PC-3 (cell line): ENCODE measurements around the gene CPT2. TPM values are rescaled to one million over a fixed set of nuclear protein-coding genes. Genes with fewer than 3 reads are reported as not detected.

Experiments used
- ATAC-seq: fragments of 200-7000 bp; cut with Tn5 transposase; 2 replicates; pipeline ENCODE4 v1.9.1; 2020; ENCODE audit warnings: mild to moderate bottlenecking, moderate library complexity
- BruUV-seq: library from RNA; stranded (reverse); fragments of 400-500 nt; replicated peaks from 2 replicates; lab custom pipeline; 2021; lab: Mats Ljungman, UMichigan
- CTCF ChIA-PET: fragments of 300-600 bp; sonication (Branson Sonifier 250); formaldehyde crosslinking; loops from one replicate; lab custom pipeline; 2022; ENCODE audit warnings: antibody characterized with exemption; lab: Charles Lee
- POLR2A ChIA-PET: fragments of 300-600 bp; sonication (Branson Sonifier 250); formaldehyde crosslinking; loops from one replicate; lab custom pipeline; 2022; ENCODE audit warnings: antibody characterized with exemption; ENCODE audit not compliant: unreplicated experiment; lab: Charles Lee
- DNase-seq: peaks from one replicate; pipeline ENCODE4 v3.0.0-alpha.2; 2015
- H2AFZ ChIP-seq: fragments of 300-600 bp; sonication (generic); 2 replicates; pipeline ENCODE4 v1.6.0; 2016; ENCODE audit warnings: antibody characterized with exemption, low read length
- H3F3A ChIP-seq: fragments of 300-600 bp; sonication (generic); one replicate; pipeline ENCODE4 v1.6.0; 2017; ENCODE audit warnings: antibody characterized with exemption, low read length, control low read depth, mild to moderate bottlenecking; ENCODE audit not compliant: unreplicated experiment
- H3K27ac ChIP-seq: fragments of 300-600 bp; sonication (generic); 2 replicates; pipeline ENCODE4 v1.5.1; 2016; ENCODE audit warnings: mild to moderate bottlenecking, low read length
- H3K27me3 ChIP-seq: fragments of 300-600 bp; sonication (generic); 2 replicates; pipeline ENCODE4 v1.6.1; 2016; ENCODE audit warnings: low read length, mixed read lengths
- H3K36me3 ChIP-seq: fragments of 300-600 bp; sonication (generic); 2 replicates; pipeline ENCODE4 v1.6.1; 2016; ENCODE audit warnings: low read depth, mixed run types, low read length, mixed read lengths
- H3K4me1 ChIP-seq: fragments of 300-600 bp; sonication (generic); 2 replicates; pipeline ENCODE4 v1.5.1; 2016; ENCODE audit warnings: low read length; ENCODE audit not compliant: insufficient read depth
- H3K4me2 ChIP-seq: fragments of 300-600 bp; sonication (generic); 2 replicates; pipeline ENCODE4 v1.6.0; 2016; ENCODE audit warnings: low read length
- H3K4me3 ChIP-seq: fragments of 300-600 bp; sonication (generic); 2 replicates; pipeline ENCODE4 v1.5.1; 2016; ENCODE audit warnings: mild to moderate bottlenecking, low read length, mixed read lengths
- H3K79me2 ChIP-seq: fragments of 300-600 bp; sonication (generic); 2 replicates; pipeline ENCODE4 v1.6.1; 2017; ENCODE audit warnings: low read length, mixed read lengths
- H3K9ac ChIP-seq: fragments of 300-600 bp; sonication (generic); 2 replicates; pipeline ENCODE4 v1.6.0; 2016; ENCODE audit warnings: mild to moderate bottlenecking, low read length
- H3K9me2 ChIP-seq: fragments of 300-600 bp; sonication (generic); replicated peaks from 2 replicates; pipeline ENCODE4 v1.6.1; 2016; ENCODE audit warnings: mixed run types, low read length, mixed read lengths
- H3K9me3 ChIP-seq: fragments of 300-600 bp; sonication (generic); 2 replicates; pipeline ENCODE4 v1.6.1; 2016; ENCODE audit warnings: low read length, mixed read lengths
- H4K20me1 ChIP-seq: fragments of 300-600 bp; sonication (generic); 2 replicates; pipeline ENCODE4 v1.6.1; 2016; ENCODE audit warnings: low read length, mixed read lengths
- CTCF ChIP-seq: fragments of 300-600 bp; sonication (generic); conservative IDR thresholded peaks from 2 replicates; pipeline ENCODE4 v1.5.1; 2017; ENCODE audit warnings: antibody characterized with exemption, low read depth, mild to moderate bottlenecking, low read length
- EZH2 ChIP-seq: fragments of 300-600 bp; sonication (generic); IDR thresholded peaks from one replicate; pipeline ENCODE4 v1.6.1; 2017; ENCODE audit warnings: antibody characterized with exemption, mild to moderate bottlenecking, low read length; ENCODE audit not compliant: unreplicated experiment
- EZH2phosphoT487 ChIP-seq: fragments of 300-600 bp; sonication (generic); IDR thresholded peaks from 2 replicates; pipeline ENCODE4 v1.6.1; 2018; ENCODE audit warnings: mild to moderate bottlenecking, antibody characterized with exemption, low read length, borderline replicate concordance
- intact Hi-C: fragments of 100-400 bp; cut with micrococcal nuclease; formaldehyde crosslinking; loops from 2 replicates; pipeline ENCODE4 v1.9.0; 2023
- total RNA-seq: library from RNA; depleted of rRNA; stranded (reverse); fragments of >200 nt; gene quantifications from 2 replicates; pipeline ENCODE4 v1.2.3, GENCODE V29; 2014

The CPT2 gene
- total RNA-seq, 1 experiment from 2014 or later, result 27.1 TPM

- Histone ChIP-seq H3K4me2 (no peak overlapping the region), H3K9me3 (no peaks in the 10 kb centered on the region), H3K9ac (no peak overlapping the region), H3K4me3 (no peak overlapping the region), H3K4me1 (0 out of 2 replicates have a peak, but pooled peaks cover 4% of the 10 kb centered on the region), H4K20me1 (no peaks in the 10 kb centered on the region), H3K27ac (no peak overlapping the region), H3K27me3 (no peaks in the 10 kb centered on the region), H3K36me3 (no peaks in the 10 kb centered on the region), H3F3A (no peaks in the 10 kb centered on the region), H3K79me2 (no peaks in the 10 kb centered on the region), H3K9me2 (no peaks in the 10 kb centered on the region), H2AFZ (no peak overlapping the region)
- intact Hi-C loops, result no loop called here
- no peak for TF ChIP-seq EZH2
- TF ChIP-seq EZH2phosphoT487, result no peak
- TF ChIP-seq CTCF, result no peak
- no TSS peak for BruUV-seq
- CTCF ChIA-PET, result no interaction called here
- ATAC-seq (no peak), DNase-seq (no peak)
- POLR2A ChIA-PET, result no interaction called here
Measured at GRCh38 chr1:53155534-53155933, 41.1 kb upstream of the CPT2 start.

- no peak for ATAC-seq
- H3K36me3 ChIP-seq, result no peaks in the 10 kb centered on the region
- DNase-seq, result no peak
- no peak overlapping the region for H3K27ac ChIP-seq
- H3K9me3 ChIP-seq, result no peaks in the 10 kb centered on the region
- no peak overlapping the region for H3K9ac ChIP-seq
- H3K9me2 ChIP-seq, result no peaks in the 10 kb centered on the region
- POLR2A ChIA-PET, result no interaction called here
- H3F3A ChIP-seq, result no peaks in the 10 kb centered on the region
- no peaks in the 10 kb centered on the region for H3K79me2 ChIP-seq
- TF ChIP-seq EZH2phosphoT487, result no peak
- no peak for TF ChIP-seq EZH2
- TF ChIP-seq CTCF, result no peak
- no peaks in the 10 kb centered on the region for H3K27me3 ChIP-seq
- intact Hi-C loops, result no loop called here
- no TSS peak for BruUV-seq
- CTCF ChIA-PET, result no interaction called here
- H4K20me1 ChIP-seq, result no peaks in the 10 kb centered on the region
- H3K4me2 ChIP-seq, result no peak overlapping the region
- no peak overlapping the region for H2AFZ ChIP-seq
- H3K4me3 ChIP-seq, result no peak overlapping the region
- 0 out of 2 replicates have a peak, but pooled peaks cover 4% of the 10 kb centered on the region for H3K4me1 ChIP-seq
Measured at GRCh38 chr1:53155945-53156344, 40.7 kb upstream of the CPT2 start.

GRCh38 chr1:53156783-53157182, 39.8 kb upstream of the CPT2 start:
- CTCF ChIA-PET, result no interaction called here
- Histone ChIP-seq H3K9me2 (no peaks in the 10 kb centered on the region), H3K9me3 (no peaks in the 10 kb centered on the region), H3K4me1 (0 out of 2 replicates have a peak, but pooled peaks cover 4% of the 10 kb centered on the region), H4K20me1 (no peaks in the 10 kb centered on the region), H3K36me3 (no peaks in the 10 kb centered on the region), H3K27ac (no peak overlapping the region), H3K4me3 (no peak overlapping the region), H3K27me3 (no peaks in the 10 kb centered on the region), H3K9ac (no peak overlapping the region), H2AFZ (no peak overlapping the region), H3K4me2 (no peak overlapping the region), H3K79me2 (no peaks in the 10 kb centered on the region), H3F3A (no peaks in the 10 kb centered on the region)
- DNase-seq (no peak), ATAC-seq (no peak)
- TF ChIP-seq EZH2phosphoT487 (no peak), CTCF (no peak), EZH2 (no peak)
- no TSS peak for BruUV-seq
- POLR2A ChIA-PET, result no interaction called here
- intact Hi-C loops, result no loop called here
